ENCODE results near the gene PKIG. TPM values are rescaled to one million over a fixed set of nuclear protein-coding genes. Genes with fewer than 3 reads are reported as not detected.

Gene PKIG
- polyA plus RNA-seq, 1 donor from 2014 or later, result 174 TPM

GRCh38 chr20:44543358-44543757 is 39.0 kb upstream of the PKIG start:
- H3K27ac ChIP-seq (ENCODE audit: low read length), result no peak overlapping the region
- no peaks in the 10 kb centered on the region for H3K9me2 ChIP-seq (ENCODE audit: insufficient read depth, low read length)
- H3K9me3 ChIP-seq (ENCODE audit: low read length), result no peaks in the 10 kb centered on the region
- H3K9ac ChIP-seq (ENCODE audit: low read length), result no peak overlapping the region
- H3K79me2 ChIP-seq (replicated peaks; ENCODE audit: insufficient read depth, low read length), result peaks cover 16% of the 10 kb centered on the region
- no peaks in the 10 kb centered on the region for H3K27me3 ChIP-seq (ENCODE audit: insufficient read depth, low read depth, low read length)
- H3K4me2 ChIP-seq (ENCODE audit: low read length), result no peak overlapping the region
- TF ChIP-seq EP300 (conservative IDR thresholded peaks at IDR 0.05; ENCODE audit: poor library complexity, severe bottlenecking), result no peak
- TF ChIP-seq RAD21 (conservative IDR thresholded peaks at IDR 0.05), result no peak
- TF ChIP-seq REST (IDR thresholded peaks at IDR 0.05; ENCODE audit: borderline replicate concordance), result no peak
- TF ChIP-seq CTCF (IDR thresholded peaks at IDR 0.05; ENCODE audit: poor library complexity, severe bottlenecking), result no peak
- no peak for TF ChIP-seq POLR2AphosphoS5 (IDR thresholded peaks at IDR 0.05)
- no peak for TF ChIP-seq SMC3 (conservative IDR thresholded peaks at IDR 0.05; ENCODE audit: poor library complexity)
- no peak for TF ChIP-seq EZH2 (IDR thresholded peaks at IDR 0.05; ENCODE audit: borderline replicate concordance, insufficient read depth, low read length, poor library complexity, severe bottlenecking)
- H3F3A ChIP-seq (ENCODE audit: insufficient read depth, low read length, poor library complexity, severe bottlenecking), result no peaks in the 10 kb centered on the region
- H3K36me3 ChIP-seq (ENCODE audit: insufficient read depth, low read length), result no peaks in the 10 kb centered on the region
- H3K4me3 ChIP-seq (ENCODE audit: low read length), result no peak overlapping the region
- no peak overlapping the region for H2AFZ ChIP-seq (ENCODE audit: low read depth, low read length)
- no peaks in the 10 kb centered on the region for H4K20me1 ChIP-seq (ENCODE audit: insufficient read depth)

GRCh38 chr20:44544263-44544662 is 38.1 kb upstream of the PKIG start:
- no peaks in the 10 kb centered on the region for H3K27me3 ChIP-seq (ENCODE audit: insufficient read depth, low read depth, low read length)
- H3K27ac ChIP-seq (ENCODE audit: low read length), result no peak overlapping the region
- no peaks in the 10 kb centered on the region for H3K36me3 ChIP-seq (ENCODE audit: insufficient read depth, low read length)
- H3K4me3 ChIP-seq (ENCODE audit: low read length), result no peak overlapping the region
- no peak overlapping the region for H3K4me2 ChIP-seq (ENCODE audit: low read length)
- no peak overlapping the region for H3K9ac ChIP-seq (ENCODE audit: low read length)
- H2AFZ ChIP-seq (ENCODE audit: low read depth, low read length), result no peak overlapping the region
- no peaks in the 10 kb centered on the region for H3F3A ChIP-seq (ENCODE audit: insufficient read depth, low read length, poor library complexity, severe bottlenecking)
- no peaks in the 10 kb centered on the region for H4K20me1 ChIP-seq (ENCODE audit: insufficient read depth)
- H3K9me3 ChIP-seq (ENCODE audit: low read length), result no peaks in the 10 kb centered on the region
- H3K9me2 ChIP-seq (ENCODE audit: insufficient read depth, low read length), result no peaks in the 10 kb centered on the region
- TF ChIP-seq SMC3 (conservative IDR thresholded peaks at IDR 0.05; ENCODE audit: poor library complexity) (no peak), POLR2AphosphoS5 (IDR thresholded peaks at IDR 0.05) (no peak), RAD21 (conservative IDR thresholded peaks at IDR 0.05) (no peak), CTCF (IDR thresholded peaks at IDR 0.05; ENCODE audit: poor library complexity, severe bottlenecking) (no peak), MXI1 (conservative IDR thresholded peaks at IDR 0.05; ENCODE audit: poor library complexity, severe bottlenecking) (no peak), REST (IDR thresholded peaks at IDR 0.05; ENCODE audit: borderline replicate concordance) (no peak), TAF1 (IDR thresholded peaks at IDR 0.05; ENCODE audit: low read depth) (no peak), EZH2 (IDR thresholded peaks at IDR 0.05; ENCODE audit: borderline replicate concordance, insufficient read depth, low read length, poor library complexity, severe bottlenecking) (no peak), EP300 (conservative IDR thresholded peaks at IDR 0.05; ENCODE audit: poor library complexity, severe bottlenecking) (no peak)
- H3K79me2 ChIP-seq (replicated peaks; ENCODE audit: insufficient read depth, low read length), result peaks cover 17% of the 10 kb centered on the region

All from neural cell (in vitro differentiated cells).